GM12801 (cell line): Measurements from ENCODE around the gene SH3PXD2A.

Experiments used
- CTCF ChIP-seq: IDR thresholded peaks from one replicate; pipeline ENCODE4 v1.5.1; 2011; ENCODE audit warnings: control low read depth; ENCODE audit not compliant: insufficient read length; ENCODE audit errors: extremely low read depth

Gene SH3PXD2A

GRCh38 chr10:103749779-103750178 is 105.6 kb downstream of the SH3PXD2A start:
- TF ChIP-seq CTCF = no peak

- TF ChIP-seq CTCF = no peak
Measured at GRCh38 chr10:103748020-103748419, 107.4 kb downstream of the SH3PXD2A start.

GRCh38 chr10:103747193-103747865 is 108.0 kb downstream of the SH3PXD2A start:
- TF ChIP-seq CTCF = no peak

GRCh38 chr10:103746598-103746997 is 108.8 kb downstream of the SH3PXD2A start:
- no peak for TF ChIP-seq CTCF

- no peak for TF ChIP-seq CTCF
Measured at GRCh38 chr10:103745341-103746247, 109.8 kb downstream of the SH3PXD2A start.

- TF ChIP-seq CTCF = no peak
Measured at GRCh38 chr10:103742824-103743223, 112.6 kb downstream of the SH3PXD2A start.

- TF ChIP-seq CTCF = no peak
Measured at GRCh38 chr10:103740611-103741010, 114.8 kb downstream of the SH3PXD2A start.
